HG03103 (cell line): ENCODE results near the gene PRRG2.
A peak's percentile ranks its signal among the peaks of the same experiment; 100 is the strongest.

Source experiments
- ATAC-seq: cut with Tn5 transposase; IDR thresholded peaks from one replicate; pipeline ENCODE4 v1.9.1; 2021; ENCODE audit warnings: low read depth; ENCODE audit not compliant: unreplicated experiment

Gene PRRG2

GRCh38 chr19:49556412-49557398 lies 24.4 kb upstream of the PRRG2 start:
- no peak for ATAC-seq

DNA sequence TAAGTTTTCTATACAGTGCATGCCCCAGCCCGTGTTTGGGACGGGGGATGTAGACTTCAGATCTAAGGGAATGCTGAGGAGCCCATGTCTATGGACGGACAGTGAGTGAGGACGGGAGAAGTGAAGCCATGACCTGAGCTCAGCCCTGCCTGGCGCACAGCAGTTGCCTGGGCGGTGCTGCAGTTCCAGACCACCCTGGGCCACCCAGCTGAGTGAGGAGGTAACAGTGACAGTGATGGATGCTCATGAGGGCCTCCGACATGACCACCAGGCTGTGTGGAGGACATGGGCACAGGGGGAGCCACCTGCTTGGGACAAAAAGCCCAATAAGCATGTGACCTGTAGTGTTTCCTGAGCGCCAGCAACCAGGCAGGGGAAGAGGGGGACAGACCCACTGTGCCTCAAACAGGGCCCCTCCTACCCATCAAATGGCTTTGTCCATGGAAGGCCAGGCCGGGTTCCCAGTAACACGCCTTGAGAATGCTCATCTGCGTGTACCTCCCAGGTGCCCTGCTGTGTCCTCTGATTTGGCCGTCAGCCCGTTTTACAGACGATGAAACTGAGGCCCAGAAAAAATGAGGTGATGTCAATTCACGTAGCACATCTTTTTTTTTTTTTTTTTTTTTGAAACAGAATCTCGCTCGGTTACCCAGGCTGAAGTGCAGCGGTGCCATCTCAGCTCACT lies 23.3 kb upstream of the PRRG2 start:
- ATAC-seq, result no peak

DNA sequence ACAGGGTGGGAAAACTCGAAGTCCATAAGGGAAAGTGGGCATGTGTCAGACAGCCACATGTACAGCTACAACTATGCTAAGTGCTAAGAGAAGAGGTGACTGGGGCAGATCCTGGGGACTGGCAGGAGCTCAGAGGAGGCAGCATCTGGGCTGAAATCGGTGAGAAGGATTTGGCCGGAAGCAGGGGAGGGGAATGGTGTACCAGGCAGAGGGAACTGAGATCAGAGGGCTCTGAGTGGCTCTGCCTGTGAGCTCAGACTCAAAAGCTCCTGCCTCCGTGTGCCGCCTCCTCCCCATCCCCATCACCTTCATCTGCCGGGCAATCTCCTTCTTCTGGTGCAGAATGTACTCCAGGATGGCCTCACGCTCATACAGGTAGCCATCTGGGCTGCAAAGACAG lies 22.5 kb upstream of the PRRG2 start:
- no peak for ATAC-seq

DNA sequence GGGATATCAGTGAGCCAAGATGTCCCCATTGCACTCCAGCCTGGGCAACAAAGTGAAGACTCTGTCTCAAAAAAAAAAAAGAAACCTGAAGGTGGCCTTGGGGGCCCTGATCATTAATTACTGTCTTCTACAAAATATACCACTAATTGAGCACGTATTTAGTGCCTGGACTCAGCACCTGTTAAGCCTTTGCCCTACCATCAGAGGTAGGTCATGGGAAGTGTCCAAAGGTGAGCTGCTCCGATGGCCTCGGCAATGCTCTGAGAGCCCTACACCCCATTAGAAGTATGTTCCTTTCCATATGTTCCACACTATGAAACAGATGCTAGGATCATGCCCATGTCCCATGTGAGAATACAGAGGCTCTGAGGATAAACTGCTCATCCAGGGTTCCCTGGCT lies 21.7 kb upstream of the PRRG2 start:
- ATAC-seq, result no peak

DNA sequence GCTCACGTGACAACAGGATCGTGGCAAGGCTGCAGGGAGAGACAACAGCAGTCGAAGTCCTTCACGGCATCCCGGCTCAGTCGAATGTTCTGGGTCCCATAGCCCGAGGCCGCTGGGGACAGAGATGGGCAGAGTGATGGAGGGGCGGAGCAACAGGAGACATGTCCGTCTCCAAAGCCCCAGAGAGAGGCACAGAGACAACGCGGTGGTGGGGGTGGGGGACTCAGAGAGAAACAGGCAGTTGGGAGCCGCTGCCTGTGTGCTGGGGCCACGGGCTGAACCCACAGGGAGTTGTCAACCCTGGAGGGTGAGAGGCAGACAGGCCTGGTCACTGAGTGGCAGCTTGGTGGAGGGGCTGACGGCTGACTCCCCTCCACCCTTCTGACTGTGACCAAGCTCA lies 21.2 kb upstream of the PRRG2 start:
- no peak for ATAC-seq

- no peak for ATAC-seq
These were observed 20.7 kb upstream of the PRRG2 start for GRCh38 chr19:49560358-49560900.

GRCh38 chr19:49564616-49565045 lies 16.5 kb upstream of the PRRG2 start:
- ATAC-seq, result no peak

DNA sequence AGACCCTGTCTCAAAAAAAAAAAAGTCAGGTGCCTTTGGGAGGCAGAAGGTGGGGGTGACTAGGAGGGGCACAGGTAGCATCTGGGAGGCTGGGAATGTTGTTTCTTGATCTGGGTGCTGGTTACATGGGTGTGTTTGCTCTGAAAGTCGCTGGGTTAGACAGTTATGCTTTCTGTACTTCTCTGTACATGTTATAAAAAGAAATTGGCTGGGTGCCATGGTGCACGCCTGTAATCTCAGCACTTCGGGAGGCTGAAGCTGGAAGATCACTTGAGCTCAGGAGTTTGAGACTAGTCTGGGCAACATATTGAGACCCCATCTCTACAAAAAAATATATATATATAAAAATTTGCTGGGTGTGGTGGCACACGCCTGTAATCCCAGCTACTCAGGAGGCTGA lies 15.9 kb upstream of the PRRG2 start:
- ATAC-seq, result no peak

DNA sequence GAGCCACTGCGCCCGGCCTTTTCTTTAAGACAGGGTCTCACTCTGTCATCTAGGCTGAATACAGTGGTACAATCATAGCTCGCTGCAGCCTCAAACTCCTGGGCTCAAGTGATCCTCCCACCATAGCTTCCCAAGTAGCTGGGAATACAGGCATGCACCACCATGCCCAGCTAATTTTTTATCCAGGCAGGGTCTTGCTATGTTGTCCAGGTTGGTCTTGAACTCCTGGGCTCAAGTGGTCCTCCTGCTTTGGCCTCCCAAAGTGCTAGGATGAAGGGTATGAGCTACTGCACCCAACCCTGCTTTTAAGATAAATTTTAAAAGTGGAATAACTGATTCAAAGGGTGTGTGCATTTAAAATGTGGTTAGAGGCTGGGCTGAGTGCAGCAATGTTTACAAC lies 14.8 kb upstream of the PRRG2 start:
- ATAC-seq, result no peak

DNA sequence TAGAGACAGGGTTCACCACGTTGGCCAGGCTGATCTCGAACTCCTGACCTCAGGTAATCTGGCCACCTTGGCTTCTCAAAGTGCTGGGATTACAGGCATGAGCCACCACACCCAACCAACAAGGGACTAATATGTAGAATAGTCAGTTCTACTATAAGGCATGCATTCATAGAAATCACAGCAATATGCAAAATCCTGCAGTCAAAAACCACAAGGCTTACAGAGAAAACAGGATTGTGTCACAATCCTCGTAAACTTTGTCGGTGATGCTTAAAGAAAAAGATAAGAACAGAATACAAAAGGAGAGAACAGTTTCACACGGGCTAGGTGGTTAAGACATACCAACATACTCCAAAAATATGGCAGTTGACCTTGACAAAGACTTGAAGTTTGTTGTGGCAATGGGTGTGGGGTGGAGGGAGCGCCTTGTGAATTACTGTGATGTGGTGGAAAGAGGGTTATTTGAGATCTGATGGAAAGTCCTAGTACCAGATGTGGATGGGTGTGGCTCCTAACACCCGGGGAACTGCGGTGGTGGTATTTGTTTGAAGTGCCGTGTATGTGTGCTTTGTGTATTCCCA lies 13.2 kb upstream of the PRRG2 start:
- ATAC-seq, result no peak

GRCh38 chr19:49570138-49570856 lies 10.8 kb upstream of the PRRG2 start:
- ATAC-seq, result no peak

DNA sequence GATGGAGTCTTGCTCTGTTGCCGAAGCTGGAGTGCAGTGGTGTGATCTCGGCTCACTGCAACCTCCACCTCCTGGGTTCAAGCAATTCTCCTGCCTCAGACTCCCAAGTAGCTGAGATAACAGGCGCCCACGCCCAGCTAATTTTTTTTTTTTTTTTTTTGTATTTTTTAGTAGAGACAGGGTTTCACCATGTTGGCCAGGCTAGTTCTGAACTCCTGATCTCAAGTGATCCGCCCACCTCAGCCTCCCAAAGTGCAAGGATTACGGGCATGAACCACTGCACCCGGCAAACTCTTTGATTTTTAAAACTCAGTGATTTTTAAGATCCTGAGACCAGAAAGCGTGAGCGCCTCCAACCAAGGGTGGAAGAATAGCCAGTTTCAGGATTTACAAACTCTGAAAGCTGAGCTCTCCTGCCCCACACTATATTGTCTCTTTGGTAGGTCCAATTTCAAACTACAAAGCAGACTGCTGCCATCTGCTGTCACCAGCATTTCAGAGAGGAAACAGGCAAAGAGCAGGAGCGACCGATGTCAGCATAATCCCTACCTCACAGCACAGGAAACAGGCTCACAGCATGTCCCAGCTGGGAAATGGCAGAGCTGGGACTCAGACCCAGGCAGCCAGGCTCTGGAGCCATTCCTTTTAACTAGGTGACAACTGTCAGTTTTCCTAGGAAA lies 10.0 kb upstream of the PRRG2 start:
- ATAC-seq, result no peak

- no peak for ATAC-seq
These were observed 8.1 kb upstream of the PRRG2 start for GRCh38 chr19:49573009-49573408.

- ATAC-seq, result no peak
These were observed 7.7 kb upstream of the PRRG2 start for GRCh38 chr19:49573425-49573824.

DNA sequence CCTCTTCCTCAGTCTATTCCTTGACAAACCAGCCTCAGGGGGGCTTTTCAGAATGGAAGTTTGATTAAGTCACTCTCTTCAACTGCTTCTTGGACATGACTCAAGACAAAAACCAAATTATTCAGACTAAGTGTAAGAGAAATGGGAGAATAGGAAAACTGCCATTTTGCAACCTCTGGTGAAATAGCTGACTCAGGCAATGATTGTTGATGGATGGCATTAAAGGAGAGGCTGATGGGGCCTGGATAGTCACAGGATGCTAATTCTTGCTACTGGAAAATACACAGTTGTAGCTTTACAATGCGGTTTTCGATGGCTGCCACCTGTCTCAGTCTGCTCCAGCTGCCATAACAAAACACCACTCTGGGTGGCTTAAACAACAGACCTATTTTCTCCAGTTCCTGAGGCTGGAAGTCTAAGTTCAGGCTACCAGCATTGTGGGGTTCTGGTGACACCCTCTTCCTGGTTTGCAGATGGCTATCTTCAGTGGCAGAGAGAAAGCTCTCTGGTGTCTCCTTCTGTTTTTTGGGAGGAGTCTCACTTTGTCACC lies 6.8 kb upstream of the PRRG2 start:
- ATAC-seq, result no peak

DNA sequence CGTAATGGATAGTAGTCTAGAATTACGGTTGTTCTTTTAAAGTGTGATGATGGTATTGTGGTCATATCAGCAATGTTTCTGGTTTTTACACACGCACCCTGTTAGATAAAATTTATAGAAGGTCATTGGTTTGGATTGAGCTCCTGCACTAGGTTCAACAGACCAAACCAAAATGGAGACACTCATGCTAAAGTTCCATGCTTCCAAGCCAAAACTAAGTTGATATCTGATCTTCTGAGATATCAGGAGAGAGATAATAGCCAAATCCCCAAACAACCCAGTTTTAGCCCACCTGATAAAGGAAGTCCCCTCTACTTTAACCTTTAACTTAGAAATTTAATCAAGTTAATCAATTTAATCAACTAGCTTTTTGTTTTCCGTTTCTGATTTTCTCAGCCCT lies 1.9 kb upstream of the PRRG2 start:
- ATAC-seq, result no peak

DNA sequence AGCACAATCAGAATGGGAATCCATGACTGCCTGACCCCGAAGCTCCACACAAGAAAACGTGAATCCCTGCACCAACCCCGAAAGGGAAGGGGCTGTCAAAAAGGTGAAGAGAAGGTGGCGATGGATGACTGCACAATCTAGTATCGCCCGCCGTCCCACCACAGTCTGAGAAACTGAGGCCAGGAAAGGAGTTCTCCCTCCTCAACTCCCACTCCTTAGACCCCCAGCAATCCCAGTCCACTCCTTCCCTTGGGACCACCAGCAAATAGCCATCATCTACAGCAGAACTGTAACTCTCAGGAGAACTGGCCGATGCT lies 1.2 kb upstream of the PRRG2 start:
- ATAC-seq, result no peak

GRCh38 chr19:49580264-49581006 lies 681 bp upstream of the PRRG2 start, which contains the start of gene NOSIP:
TSS of gene NOSIP (minus strand) at chr19:49580556. CDS start at chr19:49560691, 19,865 bp downstream.
- peak; percentile 78 for ATAC-seq

GRCh38 chr19:49583239-49583638 lies 2.1 kb downstream of the PRRG2 start:
- no peak for ATAC-seq
